ENCODE results near the gene MINDY2. TPM values are rescaled to one million over a fixed set of nuclear protein-coding genes. Genes with fewer than 3 reads are reported as not detected.

The MINDY2 gene
- total RNA-seq, 1 donor from 2014 or later = 29.3 TPM

DNA sequence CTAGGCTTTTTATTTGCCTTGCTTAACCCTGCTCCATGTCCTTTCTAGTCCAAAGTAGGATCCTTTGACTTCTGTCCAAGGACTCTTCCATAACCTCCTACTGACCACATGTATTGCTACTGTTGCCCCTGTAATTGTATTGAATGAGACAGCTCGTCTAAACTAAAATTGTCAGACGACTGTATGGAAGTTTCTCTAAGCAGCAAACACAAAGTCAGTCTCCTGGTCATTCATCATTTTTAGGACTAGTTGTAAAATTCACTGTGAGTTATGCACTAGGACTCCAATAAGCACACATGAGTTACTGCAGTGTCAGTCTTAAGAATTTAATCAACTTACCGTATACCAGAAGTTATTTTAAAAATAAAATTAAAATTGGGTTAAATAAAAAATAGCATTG is 129.5 kb downstream of the MINDY2 start:
- TF ChIP-seq, protein P1, sequence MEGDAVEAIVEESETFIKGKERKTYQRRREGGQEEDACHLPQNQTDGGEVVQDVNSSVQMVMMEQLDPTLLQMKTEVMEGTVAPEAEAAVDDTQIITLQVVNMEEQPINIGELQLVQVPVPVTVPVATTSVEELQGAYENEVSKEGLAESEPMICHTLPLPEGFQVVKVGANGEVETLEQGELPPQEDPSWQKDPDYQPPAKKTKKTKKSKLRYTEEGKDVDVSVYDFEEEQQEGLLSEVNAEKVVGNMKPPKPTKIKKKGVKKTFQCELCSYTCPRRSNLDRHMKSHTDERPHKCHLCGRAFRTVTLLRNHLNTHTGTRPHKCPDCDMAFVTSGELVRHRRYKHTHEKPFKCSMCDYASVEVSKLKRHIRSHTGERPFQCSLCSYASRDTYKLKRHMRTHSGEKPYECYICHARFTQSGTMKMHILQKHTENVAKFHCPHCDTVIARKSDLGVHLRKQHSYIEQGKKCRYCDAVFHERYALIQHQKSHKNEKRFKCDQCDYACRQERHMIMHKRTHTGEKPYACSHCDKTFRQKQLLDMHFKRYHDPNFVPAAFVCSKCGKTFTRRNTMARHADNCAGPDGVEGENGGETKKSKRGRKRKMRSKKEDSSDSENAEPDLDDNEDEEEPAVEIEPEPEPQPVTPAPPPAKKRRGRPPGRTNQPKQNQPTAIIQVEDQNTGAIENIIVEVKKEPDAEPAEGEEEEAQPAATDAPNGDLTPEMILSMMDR (IDR thresholded peaks at IDR 0.05; ENCODE audit: unreplicated experiment) = no peak
- DNase-seq (ENCODE audit: low spot score in 2 of 2, unreplicated experiment in 2 of 2) = no peak
- H3K4me3 Mint-ChIP-seq = no peak overlapping the region
- no peaks in the 10 kb centered on the region for H3K4me1 Mint-ChIP-seq
- H3K9me3 Mint-ChIP-seq = no peaks in the 10 kb centered on the region
- no peak overlapping the region for H3K27ac Mint-ChIP-seq
- H3K27me3 Mint-ChIP-seq (ENCODE audit: low read depth) = no peaks in the 10 kb centered on the region
- peaks cover 23% of the 10 kb centered on the region for H3K36me3 Mint-ChIP-seq

DNA sequence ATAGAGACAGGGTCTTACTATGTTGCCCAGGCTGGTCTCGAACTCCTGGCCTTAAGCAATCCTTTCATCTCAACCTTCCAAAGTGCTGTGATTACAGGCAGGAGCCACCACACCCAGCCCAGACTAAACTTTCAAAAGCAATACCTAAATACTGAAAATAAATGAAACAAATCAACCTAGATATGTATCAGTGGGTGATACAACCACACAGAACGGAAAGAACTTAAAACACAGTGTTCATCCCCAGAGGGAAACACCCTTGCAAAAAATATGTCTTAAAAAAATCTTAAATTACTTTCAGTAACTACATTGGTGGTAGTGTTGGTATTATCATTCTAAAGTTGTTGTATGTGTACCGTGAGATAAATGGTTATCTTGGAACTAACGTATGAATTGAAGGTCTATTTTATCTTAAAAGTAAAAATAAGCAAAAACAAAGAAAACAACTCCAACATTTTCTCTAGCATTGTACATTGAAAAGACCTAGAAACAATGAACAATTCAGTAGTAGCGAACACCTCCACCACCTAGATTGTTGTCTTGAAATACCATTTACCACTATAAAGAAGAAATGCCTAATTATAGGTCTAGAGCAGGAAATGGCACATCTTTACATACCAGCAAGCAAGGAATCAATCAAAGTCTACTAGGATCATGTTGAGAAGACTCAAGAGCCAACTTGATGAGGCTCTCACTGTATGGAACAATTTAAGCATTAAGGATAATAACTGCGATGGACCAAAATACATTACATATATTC is 137.6 kb downstream of the MINDY2 start:
- H3K27ac Mint-ChIP-seq = no peak overlapping the region
- TF ChIP-seq, protein P1 (IDR thresholded peaks at IDR 0.05; ENCODE audit: unreplicated experiment) = no peak
- H3K4me3 Mint-ChIP-seq = no peak overlapping the region
- H3K27me3 Mint-ChIP-seq (ENCODE audit: low read depth) = no peaks in the 10 kb centered on the region
- no peak for DNase-seq (ENCODE audit: low spot score in 2 of 2, unreplicated experiment in 2 of 2)
- H3K9me3 Mint-ChIP-seq = no peaks in the 10 kb centered on the region
- H3K4me1 Mint-ChIP-seq = peaks cover 1% of the 10 kb centered on the region
- H3K36me3 Mint-ChIP-seq = peaks cover 33% of the 10 kb centered on the region

DNA sequence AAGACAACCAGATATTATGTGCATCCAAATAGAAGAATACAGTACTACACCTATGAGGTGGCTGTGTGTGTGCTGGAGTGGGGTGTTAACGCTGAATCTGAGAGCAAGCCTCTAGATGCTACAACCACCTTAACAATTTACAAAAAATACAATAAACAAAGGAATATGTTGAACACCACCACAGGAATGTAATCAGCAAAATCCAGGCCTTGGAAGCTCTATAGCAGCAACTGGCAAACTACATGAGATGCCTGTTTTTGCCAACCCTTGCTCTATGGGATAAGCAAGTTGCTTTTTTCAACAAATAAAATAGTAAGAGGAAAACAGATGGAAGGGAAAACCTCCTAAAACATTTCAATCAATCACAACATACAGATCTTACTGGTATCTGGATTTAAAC is 138.5 kb downstream of the MINDY2 start:
- no peaks in the 10 kb centered on the region for H3K27me3 Mint-ChIP-seq (ENCODE audit: low read depth)
- no peak for DNase-seq (ENCODE audit: low spot score in 2 of 2, unreplicated experiment in 2 of 2)
- TF ChIP-seq, protein P1 (IDR thresholded peaks at IDR 0.05; ENCODE audit: unreplicated experiment) = no peak

DNA sequence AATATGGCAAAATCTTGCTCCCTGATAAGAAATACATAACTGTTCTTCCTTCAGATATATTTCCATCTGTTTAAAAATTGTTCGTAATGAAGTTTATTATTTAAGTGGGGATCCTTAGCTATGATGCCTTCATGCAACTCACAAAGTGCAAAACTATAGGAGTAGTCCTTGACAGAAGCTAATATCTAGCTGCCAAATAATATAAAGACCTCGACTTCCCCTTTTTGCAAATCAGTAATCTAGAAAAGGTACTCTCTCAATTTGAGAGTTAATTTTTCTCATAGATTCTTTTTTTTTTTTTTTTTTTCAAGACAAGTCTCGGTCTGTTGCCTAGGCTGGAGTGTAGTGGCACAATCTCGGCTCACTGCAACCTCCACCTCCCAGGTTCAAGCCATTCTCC is 139.4 kb downstream of the MINDY2 start:
- Mint-ChIP-seq H3K27ac (no peak overlapping the region), H3K9me3 (no peaks in the 10 kb centered on the region), H3K27me3 (ENCODE audit: low read depth) (no peaks in the 10 kb centered on the region), H3K4me3 (no peak overlapping the region), H3K36me3 (peaks cover 42% of the 10 kb centered on the region), H3K4me1 (peaks cover 1% of the 10 kb centered on the region)
- TF ChIP-seq, protein P1 (IDR thresholded peaks at IDR 0.05; ENCODE audit: unreplicated experiment) = no peak
- DNase-seq (ENCODE audit: low spot score in 2 of 2, unreplicated experiment in 2 of 2) = no peak

More for the DNA sequence above, 138.5 kb downstream of the MINDY2 start:
- Mint-ChIP-seq H3K4me3 (no peak overlapping the region), H3K27ac (no peak overlapping the region), H3K36me3 (peaks cover 39% of the 10 kb centered on the region), H3K9me3 (no peaks in the 10 kb centered on the region), H3K4me1 (peaks cover 1% of the 10 kb centered on the region)

Other genes with a start within 250 kb of the MINDY2 start
- 176 to 190 TPM (median 181 TPM) in 3 replicates for gene ADAM10, start 21.6 kb upstream of the MINDY2 start, total RNA-seq
- gene SLTM, start 162.4 kb downstream of the MINDY2 start, total RNA-seq = 111 to 116 TPM (median 111 TPM) in 3 replicates
- gene RNF111, start 216.4 kb downstream of the MINDY2 start, total RNA-seq = 41.4 to 43.0 TPM (median 42.0 TPM) in 3 replicates